HG03095 (cell line): Measurements from ENCODE around the gene GPR75.

Source experiments
- ATAC-seq: cut with Tn5 transposase; IDR thresholded peaks from one replicate; pipeline ENCODE4 v1.9.1; 2021; ENCODE audit warnings: moderate library complexity; ENCODE audit not compliant: unreplicated experiment

The GPR75 gene

GRCh38 chr2:53859206-53860181 lies at the start of gene GPR75:
GPR75 (minus strand) TSS chr2:53859967; CDS start chr2:53854756, 5,211 bp downstream.
- no peak for ATAC-seq

- ATAC-seq, result no peak
These were observed 47.8 kb upstream of the GPR75 start for GRCh38 chr2:53907582-53907981.

GRCh38 chr2:53905396-53905795 lies 45.6 kb upstream of the GPR75 start:
- ATAC-seq, result no peak

GRCh38 chr2:53903011-53903410 lies 43.2 kb upstream of the GPR75 start:
- no peak for ATAC-seq

GRCh38 chr2:53901192-53901591 lies 41.4 kb upstream of the GPR75 start:
- ATAC-seq, result no peak

- no peak for ATAC-seq
These were observed 37.1 kb upstream of the GPR75 start for GRCh38 chr2:53896864-53897263.

- ATAC-seq, result no peak
These were observed 26.9 kb upstream of the GPR75 start for GRCh38 chr2:53886406-53887280.

- no peak for ATAC-seq
These were observed 25.1 kb upstream of the GPR75 start for GRCh38 chr2:53884883-53885282.

GRCh38 chr2:53881986-53882385 lies 22.2 kb upstream of the GPR75 start:
- ATAC-seq, result no peak

GRCh38 chr2:53881360-53881759 lies 21.6 kb upstream of the GPR75 start:
- no peak for ATAC-seq

GRCh38 chr2:53880756-53881155 lies 21.0 kb upstream of the GPR75 start:
- no peak for ATAC-seq

- ATAC-seq, result no peak
These were observed 17.8 kb upstream of the GPR75 start for GRCh38 chr2:53877556-53877955.

GRCh38 chr2:53877112-53877511 lies 17.3 kb upstream of the GPR75 start:
- ATAC-seq, result no peak

GRCh38 chr2:53874401-53874950 lies 14.7 kb upstream of the GPR75 start:
- no peak for ATAC-seq

- ATAC-seq, result no peak
These were observed 8.0 kb upstream of the GPR75 start for GRCh38 chr2:53867773-53868172.

- ATAC-seq, result no peak
These were observed 7.4 kb upstream of the GPR75 start for GRCh38 chr2:53867169-53867568.

GRCh38 chr2:53865962-53866361 lies 6.2 kb upstream of the GPR75 start:
- no peak for ATAC-seq

GRCh38 chr2:53865264-53865663 lies 5.5 kb upstream of the GPR75 start:
- ATAC-seq, result no peak

GRCh38 chr2:53863538-53864227 lies 3.9 kb upstream of the GPR75 start:
- ATAC-seq, result no peak

- ATAC-seq, result no peak
These were observed 2.1 kb upstream of the GPR75 start for GRCh38 chr2:53861824-53862223.

- no peak for ATAC-seq
These were observed 3.5 kb downstream of the GPR75 start for GRCh38 chr2:53856272-53856671.
